Prostate gland (tissue), 2 donors: ENCODE results near the gene GPR137C.

Experiments used
- CTCF ChIP-seq, 4 experiments: fragments of 200-600 bp in 2 of 4; fragments of 450-650 bp in 2 of 4; sonication (generic) in 2 of 4; IDR thresholded peaks; 1 replicate in 3 of 4; 2 replicates in 1 of 4; pipeline ENCODE4 v1.5.1; 2016 to 2019; ENCODE audit warnings: antibody characterized with exemption in 4 of 4, mild to moderate bottlenecking in 2 of 4, moderate library complexity in 2 of 4
- POLR2A ChIP-seq: fragments of 450-650 bp; IDR thresholded peaks from one replicate; pipeline ENCODE4 v1.6.1; 2016; ENCODE audit warnings: antibody characterized with exemption, mild to moderate bottlenecking

GRCh38 chr14:52640137-52640536 is 87.5 kb downstream of the GPR137C start:
- no peak for TF ChIP-seq POLR2A
- TF ChIP-seq CTCF (IDR thresholded peaks at IDR 0.05): no peak
